ENCODE results near the gene TENT5C. TPM values are rescaled to one million over a fixed set of nuclear protein-coding genes. Genes with fewer than 3 reads are reported as not detected.

The TENT5C gene
- total and polyA plus RNA-seq, 9 of the 15 experiments (the other 6 are each of a cell fraction or from before 2014, with no cell fraction given), result 1.8 to 7.7 (median 4.0) TPM

DNA sequence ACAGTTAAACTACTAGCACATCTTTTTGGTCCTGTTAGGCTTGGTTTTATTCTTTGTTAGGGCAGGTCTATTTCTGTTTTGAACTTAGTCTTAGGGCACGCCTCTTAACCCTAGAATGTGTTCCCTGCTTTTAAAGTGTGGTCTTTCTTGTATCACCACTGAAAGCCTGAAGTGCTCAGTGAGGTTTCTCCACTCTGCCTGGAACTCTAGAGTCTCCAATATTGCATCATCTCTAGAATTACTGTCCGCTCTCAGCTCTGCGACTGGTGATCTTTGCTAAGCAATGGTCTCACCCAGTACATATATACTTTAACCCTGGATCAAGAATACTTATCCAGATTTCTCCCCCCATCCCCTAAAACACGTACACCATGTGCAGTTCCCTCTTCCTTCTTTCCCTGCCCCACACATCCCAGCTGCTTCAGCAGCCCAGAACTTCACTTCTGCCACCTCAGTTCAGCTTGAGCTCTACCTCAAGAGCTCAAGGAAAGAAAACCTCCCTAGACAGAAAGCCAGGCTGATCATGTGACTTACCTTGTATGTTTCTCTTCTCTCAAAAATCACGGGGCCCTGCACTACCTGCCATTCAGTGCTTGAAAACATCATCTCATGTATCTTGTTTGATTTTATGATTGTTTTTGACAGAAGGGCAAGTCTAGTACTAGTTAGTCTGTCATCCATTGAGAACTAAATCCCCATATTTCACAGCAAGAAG, 59.9 kb downstream of the TENT5C start:
- no peak overlapping the region for H3K4me3 ChIP-seq
- FAIRE-seq (peak; percentile 15), ATAC-seq (peak; percentile 63), DNase-seq (ENCODE audit: extremely low read depth in 1 of 4, low spot score in 3 of 4) (no peak)
- H2AFZ ChIP-seq (ENCODE audit: low read depth, low read length), result peak overlapping the region; percentile 58; the same call in 1 of the 2 replicates
- H3K9me1 ChIP-seq (ENCODE audit: control insufficient read depth, insufficient read depth, low read length), result no peaks in the 10 kb centered on the region
- H4K20me1 ChIP-seq (replicated peaks; ENCODE audit: control insufficient read depth, insufficient read depth, low read length), result no peaks in the 10 kb centered on the region
- in situ Hi-C loops (cut with MboI) (no loop called here), intact Hi-C loops (cut with micrococcal nuclease) (no loop called here)
- POLR2A ChIA-PET, result interaction anchor here (0.6 to 3.7 kb wide), 4 partner anchors 10 to 89 kb away, joined by 3 to 22 read pairs (median 4); partner anchors contain the start of gene TENT5C
- no peaks in the 10 kb centered on the region for H3K36me3 ChIP-seq (ENCODE audit: control insufficient read depth, insufficient read depth, low read length)
- H3K9me3 ChIP-seq (replicated peaks; ENCODE audit: control insufficient read depth, insufficient read depth, low read depth, low read length), result no peaks in the 10 kb centered on the region
- H3K4me1 ChIP-seq (replicated peaks in 1 of 2; ENCODE audit: control insufficient read depth in 2 of 2, insufficient read depth in 2 of 2, low read length in 2 of 2), result peaks cover 10 to 28% of the 10 kb centered on the region in 2 experiments
- H3K27me3 ChIP-seq (ENCODE audit: control insufficient read depth in 2 of 2, insufficient read depth in 2 of 2, low read length in 2 of 2), result no peaks in the 10 kb centered on the region
- no TSS peak for BruUV-seq (replicated peaks)
- H3K4me2 ChIP-seq (ENCODE audit: insufficient read depth, low read length), result no peak overlapping the region
- H3K79me2 ChIP-seq (ENCODE audit: control insufficient read depth, insufficient read depth, low read length), result no peaks in the 10 kb centered on the region
- CTCF ChIA-PET (ENCODE audit: low intra/inter-chr PET ratio), result no interaction called here
- H3K27ac ChIP-seq (ENCODE audit: extremely low read depth, low read depth, low read length), result no peak overlapping the region
- no peak overlapping the region; a peak in 1 of 4 replicates for H3K9ac ChIP-seq (ENCODE audit: insufficient read depth in 1 of 2, low read depth in 2 of 2, low read length in 2 of 2)
- 50% methylated on average over 5 of the region's 5 CpGs for WGBS (ENCODE audit: insufficient coverage, low coverage, missing lambda C conversion rate)
- TF ChIP-seq PRDM10 (IDR thresholded peaks at IDR 0.05; ENCODE audit: partially characterized antibody) (no peak), BHLHE40 (IDR thresholded peaks at IDR 0.05; ENCODE audit: low read length) (0 out of 2 replicates have a peak, but pooled peaks have one; percentile 5), XRCC3 (IDR thresholded peaks at IDR 0.05) (no peak), ZNF175 (CRISPR knock-in tag; IDR thresholded peaks at IDR 0.05; ENCODE audit: low read depth) (0 out of 2 replicates have a peak, but pooled peaks have one; percentile 22), MEF2A (IDR thresholded peaks at IDR 0.05; ENCODE audit: control insufficient read depth, low read depth, low read length) (no peak), PHF21A (IDR thresholded peaks at IDR 0.05; ENCODE audit: borderline replicate concordance, low read depth) (no peak), CXXC5 (CRISPR knock-in tag; IDR thresholded peaks at IDR 0.05) (peak; percentile 53), SMAD4 (CRISPR knock-in tag; conservative IDR thresholded peaks at IDR 0.05) (peak; percentile 66), ATF3 (IDR thresholded peaks at IDR 0.05) (peak; percentile 97), ATF3 (CRISPR knock-in tag; conservative IDR thresholded peaks at IDR 0.05) (no peak), ZNF212 (CRISPR knock-in tag; IDR thresholded peaks at IDR 0.05) (no peak), ATF4 (CRISPR knock-in tag; IDR thresholded peaks at IDR 0.05) (peak; percentile 89), IFI16 (CRISPR knock-in tag; IDR thresholded peaks at IDR 0.05) (no peak), U2AF1 (optimal IDR thresholded peaks at IDR 0.05; ENCODE audit: low read depth, low read length) (no peak), ZNF589 (CRISPR knock-in tag; IDR thresholded peaks at IDR 0.05; ENCODE audit: low read depth) (peak; percentile 66; the same call in 1 of the 2 replicates), TARDBP (IDR thresholded peaks at IDR 0.05) (no peak), ZNF778 (CRISPR knock-in tag; IDR thresholded peaks at IDR 0.05) (no peak), ZNF347 (CRISPR knock-in tag; IDR thresholded peaks at IDR 0.05; ENCODE audit: low read depth) (no peak)

All from K562 (cell line).